ENCODE results near the gene LIPI.
A peak's percentile ranks its signal among the peaks of the same experiment; 100 is the strongest.
"Not testable (repeated sequence)": the region's sequence is repeated elsewhere in the genome, so short reads cannot be mapped to it uniquely, and the experiment has no call there.

LIPI gene

GRCh38 chr21:14215971-14216641 is 5.4 kb upstream of the LIPI start, which contains the start of gene RBM11:
Gene RBM11 (plus strand): TSS chr21:14216157. CDS start chr21:14216187, 30 bp downstream.
- no peak for TF ChIP-seq CTCF (IDR thresholded peaks at IDR 0.05; ENCODE audit: poor library complexity, severe bottlenecking)
- H3K27me3 ChIP-seq (ENCODE audit: insufficient read depth, poor library complexity, severe bottlenecking) = peaks cover 27% of the 10 kb centered on the region
- ATAC-seq (ENCODE audit: low read depth) (peak; percentile 92), DNase-seq (ENCODE audit: low spot score) (peak; percentile 69)
- no peaks in the 10 kb centered on the region for H3K9me3 ChIP-seq (ENCODE audit: severe bottlenecking)
- no peaks in the 10 kb centered on the region for H3K4me1 ChIP-seq (ENCODE audit: insufficient read depth, poor library complexity, severe bottlenecking)
- H3K27ac ChIP-seq (ENCODE audit: poor library complexity, severe bottlenecking) = no peak within 1 kb of the TSS
- H3K4me3 ChIP-seq (ENCODE audit: severe bottlenecking) = peak within 1 kb of the TSS; percentile 59
- no peaks in the 10 kb centered on the region for H3K36me3 ChIP-seq (ENCODE audit: low read depth)

- TF ChIP-seq CTCF (IDR thresholded peaks at IDR 0.05; ENCODE audit: poor library complexity, severe bottlenecking) = no peak
- no peak for ATAC-seq (ENCODE audit: low read depth)
- H3K27ac ChIP-seq (ENCODE audit: poor library complexity, severe bottlenecking) = no peak overlapping the region
Observed at GRCh38 chr21:14213164-14213563, 2.4 kb upstream of the LIPI start.

GRCh38 chr21:14206222-14206621 is 4.5 kb downstream of the LIPI start:
- Histone ChIP-seq H3K4me3 (ENCODE audit: severe bottlenecking) (no peak overlapping the region), H3K4me1 (ENCODE audit: insufficient read depth, poor library complexity, severe bottlenecking) (no peaks in the 10 kb centered on the region), H3K9me3 (ENCODE audit: severe bottlenecking) (no peaks in the 10 kb centered on the region), H3K27ac (ENCODE audit: poor library complexity, severe bottlenecking) (no peak overlapping the region), H3K27me3 (ENCODE audit: insufficient read depth, poor library complexity, severe bottlenecking) (peaks cover 57% of the 10 kb centered on the region), H3K36me3 (ENCODE audit: low read depth) (no peaks in the 10 kb centered on the region)
- DNase-seq (ENCODE audit: low spot score) (no peak), ATAC-seq (ENCODE audit: low read depth) (no peak)
- no peak for TF ChIP-seq CTCF (IDR thresholded peaks at IDR 0.05; ENCODE audit: poor library complexity, severe bottlenecking)

More at GRCh38 chr21:14213164-14213563, 2.4 kb upstream of the LIPI start:
- DNase-seq (ENCODE audit: low spot score) = no peak
- H3K36me3 ChIP-seq (ENCODE audit: low read depth) = no peaks in the 10 kb centered on the region
- H3K9me3 ChIP-seq (ENCODE audit: severe bottlenecking) = no peaks in the 10 kb centered on the region
- no peak overlapping the region for H3K4me3 ChIP-seq (ENCODE audit: severe bottlenecking)
- no peaks in the 10 kb centered on the region for H3K4me1 ChIP-seq (ENCODE audit: insufficient read depth, poor library complexity, severe bottlenecking)
- peaks cover 56% of the 10 kb centered on the region for H3K27me3 ChIP-seq (ENCODE audit: insufficient read depth, poor library complexity, severe bottlenecking)

- not testable (repeated sequence) for H3K4me3 ChIP-seq (ENCODE audit: severe bottlenecking); H3K9me3 ChIP-seq (ENCODE audit: severe bottlenecking); H3K4me1 ChIP-seq (ENCODE audit: insufficient read depth, poor library complexity, severe bottlenecking); H3K27ac ChIP-seq (ENCODE audit: poor library complexity, severe bottlenecking); H3K27me3 ChIP-seq (ENCODE audit: insufficient read depth, poor library complexity, severe bottlenecking); ATAC-seq (ENCODE audit: low read depth); H3K36me3 ChIP-seq (ENCODE audit: low read depth); DNase-seq (ENCODE audit: low spot score)
Observed at GRCh38 chr21:14166463-14167223, 44.1 kb downstream of the LIPI start.

- no peak overlapping the region for H3K4me3 ChIP-seq (ENCODE audit: severe bottlenecking)
Observed at GRCh38 chr21:14143999-14144398, 66.8 kb downstream of the LIPI start.

More at GRCh38 chr21:14143999-14144398, 66.8 kb downstream of the LIPI start:
- DNase-seq (ENCODE audit: low spot score) (no peak), ATAC-seq (ENCODE audit: low read depth) (no peak)
- no peaks in the 10 kb centered on the region for H3K9me3 ChIP-seq (ENCODE audit: severe bottlenecking)
- no peaks in the 10 kb centered on the region for H3K4me1 ChIP-seq (ENCODE audit: insufficient read depth, poor library complexity, severe bottlenecking)
- no peak for TF ChIP-seq CTCF (IDR thresholded peaks at IDR 0.05; ENCODE audit: poor library complexity, severe bottlenecking)
- H3K27ac ChIP-seq (ENCODE audit: poor library complexity, severe bottlenecking) = no peak overlapping the region
- H3K36me3 ChIP-seq (ENCODE audit: low read depth) = no peaks in the 10 kb centered on the region
- no peaks in the 10 kb centered on the region for H3K27me3 ChIP-seq (ENCODE audit: insufficient read depth, poor library complexity, severe bottlenecking)
